HepG2 (cell line): ENCODE measurements around the gene DNLZ. TPM values are rescaled to one million over a fixed set of nuclear protein-coding genes. Genes with fewer than 3 reads are reported as not detected.

Source experiments
- ATAD3A ChIP-seq: sonication (generic); formaldehyde crosslinking; IDR thresholded peaks from 2 replicates; pipeline ENCODE4 v1.4.0; 2020; ENCODE audit warnings: missing genetic modification reagents
- HOXA9 ChIP-seq: sonication (generic); formaldehyde crosslinking; IDR thresholded peaks from 2 replicates; pipeline ENCODE4 v1.8.1; 2022; ENCODE audit warnings: missing genetic modification reagents, mild to moderate bottlenecking, moderate library complexity, borderline replicate concordance
- NR2F1 ChIP-seq, 2 experiments: fragments of 450-650 bp in 1 of 2; formaldehyde crosslinking in 1 of 2; IDR thresholded peaks; 2 replicates each; pipeline versions ENCODE4 v1.5.0 to v1.6.1; 2016 to 2020; ENCODE audit warnings: mild to moderate bottlenecking in 1 of 2, missing compliant biosample characterization in 1 of 2, missing genetic modification reagents in 1 of 2, moderate library complexity in 1 of 2
- NR2F6 ChIP-seq, 2 experiments: IDR thresholded peaks; 2 replicates each; pipeline ENCODE4 v1.6.1; 2016; ENCODE audit warnings: antibody characterized with exemption in 1 of 2, mild to moderate bottlenecking in 1 of 2
- TMF1 ChIP-seq: sonication (generic); formaldehyde crosslinking; IDR thresholded peaks from 2 replicates; pipeline ENCODE4 v1.8.1; 2022; ENCODE audit warnings: low read depth, missing genetic modification reagents
- ZFP90 ChIP-seq: sonication (generic); formaldehyde crosslinking; IDR thresholded peaks from 2 replicates; pipeline ENCODE4 v1.8.0; 2022; ENCODE audit warnings: missing genetic modification reagents, mild to moderate bottlenecking, inconsistent platforms, borderline replicate concordance
- ZFY ChIP-seq: sonication (generic); formaldehyde crosslinking; IDR thresholded peaks from 2 replicates; pipeline ENCODE4 v1.4.0; 2020; ENCODE audit warnings: missing genetic modification reagents
- ZNF562 ChIP-seq: sonication (generic); formaldehyde crosslinking; IDR thresholded peaks from 2 replicates; pipeline ENCODE4 v1.8.0; 2022; ENCODE audit warnings: missing genetic modification reagents, borderline replicate concordance
- polyA plus RNA-seq, 8 experiments: library from polyadenylated mRNA; depleted of rRNA in 3 of 8; stranded (reverse) in 7 of 8; unstranded in 1 of 8; fragments of >200 nt; fragmentation: Illumina TruSeq in 4 of 8; extraction: Trizol in 4 of 8; gene quantifications; 2 replicates each; pipeline versions ENCODE4 v1.2.1 to v1.2.3, GENCODE V29; 2011 to 2016; ENCODE audit warnings: low read depth in 4 of 8, missing spikeins in 1 of 8, mixed read lengths in 1 of 8; ENCODE audit not compliant: insufficient read depth in 1 of 8
- total RNA-seq, 5 experiments: library from RNA; depleted of rRNA; stranded (reverse); fragments of >200 nt; fragmentation: Illumina TruSeq; extraction: Trizol; gene quantifications; 2 replicates each; pipeline ENCODE4 v1.2.3, GENCODE V29; 2016; ENCODE audit warnings: low read depth in 1 of 5
- TF ChIP-seq, protein P1 (sequence below): sonication (generic); formaldehyde crosslinking; IDR thresholded peaks from 2 replicates; pipeline ENCODE4 v1.5.1; 2020; ENCODE audit warnings: mild to moderate bottlenecking, missing genetic modification reagents, borderline replicate concordance
- TF ChIP-seq, protein P2 (sequence below): sonication (generic); formaldehyde crosslinking; IDR thresholded peaks from 2 replicates; pipeline ENCODE4 v1.5.0; 2020; ENCODE audit warnings: mild to moderate bottlenecking, missing genetic modification reagents
- TF ChIP-seq, protein P3 (sequence below): sonication (generic); formaldehyde crosslinking; IDR thresholded peaks from 2 replicates; pipeline ENCODE4 v1.5.0; 2020; ENCODE audit warnings: mild to moderate bottlenecking, missing genetic modification reagents
- TF ChIP-seq, protein P4 (sequence below): sonication (generic); formaldehyde crosslinking; IDR thresholded peaks from 2 replicates; pipeline ENCODE4 v1.8.1; 2023; ENCODE audit warnings: mild to moderate bottlenecking, missing genetic modification reagents
- TF ChIP-seq, protein P5 (sequence below): IDR thresholded peaks from 2 replicates; pipeline ENCODE4 v1.6.1; 2018; ENCODE audit warnings: missing genetic modification reagents
- TF ChIP-seq, protein P6 (sequence below): sonication (generic); formaldehyde crosslinking; IDR thresholded peaks from 2 replicates; pipeline ENCODE4 v1.4.0; 2020; ENCODE audit warnings: missing genetic modification reagents, borderline replicate concordance

DNLZ gene
- total and polyA plus RNA-seq, 2 of the 13 experiments (the other 11 are each of a cell fraction or from before 2014, with no cell fraction given) = 3.4 to 8.0 TPM

DNA sequence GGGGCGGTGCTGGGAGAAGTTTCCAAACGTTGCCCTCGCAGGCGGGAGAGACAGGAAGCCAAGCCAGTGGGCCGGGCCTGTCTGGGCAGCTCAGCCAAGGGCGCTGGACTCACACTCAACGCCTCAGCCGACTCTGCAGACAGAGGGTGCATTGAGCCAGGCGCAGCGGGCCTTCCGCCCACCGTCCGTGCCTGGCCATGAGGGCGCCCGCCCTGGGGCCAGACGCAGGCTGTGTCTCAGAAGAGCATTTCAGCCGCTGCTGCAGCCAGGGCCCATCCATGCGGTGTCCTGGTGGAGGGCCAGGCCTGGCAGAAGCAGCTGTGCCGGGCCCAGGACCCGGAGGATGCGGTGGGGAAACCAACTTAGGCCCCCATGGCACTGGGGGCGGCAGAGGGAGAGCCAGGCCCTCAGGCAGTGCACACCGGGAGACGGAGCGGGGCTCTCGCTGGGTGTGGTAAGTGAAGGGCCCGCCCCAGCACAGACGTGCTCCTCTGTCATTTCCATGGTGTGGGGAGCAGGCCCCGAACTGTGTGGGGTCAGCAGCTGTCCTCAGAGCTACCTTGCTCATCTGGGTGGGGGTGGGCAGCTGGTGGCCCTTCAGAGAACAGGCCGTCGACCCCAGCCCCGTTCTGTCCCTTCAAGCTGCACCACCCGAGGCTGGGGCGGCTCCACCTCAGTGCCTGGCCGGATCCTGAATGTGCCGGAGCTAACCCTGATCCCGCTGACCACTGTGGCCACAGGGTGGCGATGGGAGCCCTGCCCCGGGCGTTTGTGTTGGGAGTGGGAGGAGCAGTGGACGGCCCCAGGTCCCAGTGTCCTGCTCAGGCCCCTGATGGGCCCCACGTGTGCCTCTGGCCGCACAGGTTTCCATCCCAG, 18.0 kb downstream of the DNLZ start (continued):
- TF ChIP-seq ZFY (CRISPR knock-in tag) (peak; percentile 69), ZNF562 (no peak), ZFP90 (no peak), ATAD3A (CRISPR knock-in tag) (no peak), NR2F6 (IDR thresholded peaks at IDR 0.05) (no peak), NR2F6 (CRISPR knock-in tag; IDR thresholded peaks at IDR 0.05) (0 out of 2 replicates have a peak, but pooled peaks have one; percentile 49), HOXA9 (CRISPR knock-in tag) (no peak), NR2F1 (CRISPR knock-in tag; IDR thresholded peaks at IDR 0.05) (no peak), TMF1 (CRISPR knock-in tag) (no peak)
- TF ChIP-seq, protein P1, sequence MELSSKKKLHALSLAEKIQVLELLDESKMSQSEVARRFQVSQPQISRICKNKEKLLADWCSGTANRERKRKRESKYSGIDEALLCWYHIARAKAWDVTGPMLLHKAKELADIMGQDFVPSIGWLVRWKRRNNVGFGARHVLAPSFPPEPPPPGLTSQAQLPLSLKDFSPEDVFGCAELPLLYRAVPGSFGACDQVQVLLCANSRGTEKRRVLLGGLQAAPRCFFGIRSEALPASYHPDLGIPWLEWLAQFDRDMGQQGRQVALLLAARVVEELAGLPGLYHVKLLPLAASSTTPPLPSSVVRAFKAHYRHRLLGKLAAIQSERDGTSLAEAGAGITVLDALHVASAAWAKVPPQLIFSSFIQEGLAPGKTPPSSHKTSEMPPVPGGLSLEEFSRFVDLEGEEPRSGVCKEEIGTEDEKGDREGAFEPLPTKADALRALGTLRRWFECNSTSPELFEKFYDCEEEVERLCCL (CRISPR knock-in tag) = peak; percentile 6; the same call in 1 of the 2 replicates
- TF ChIP-seq, protein P2, sequence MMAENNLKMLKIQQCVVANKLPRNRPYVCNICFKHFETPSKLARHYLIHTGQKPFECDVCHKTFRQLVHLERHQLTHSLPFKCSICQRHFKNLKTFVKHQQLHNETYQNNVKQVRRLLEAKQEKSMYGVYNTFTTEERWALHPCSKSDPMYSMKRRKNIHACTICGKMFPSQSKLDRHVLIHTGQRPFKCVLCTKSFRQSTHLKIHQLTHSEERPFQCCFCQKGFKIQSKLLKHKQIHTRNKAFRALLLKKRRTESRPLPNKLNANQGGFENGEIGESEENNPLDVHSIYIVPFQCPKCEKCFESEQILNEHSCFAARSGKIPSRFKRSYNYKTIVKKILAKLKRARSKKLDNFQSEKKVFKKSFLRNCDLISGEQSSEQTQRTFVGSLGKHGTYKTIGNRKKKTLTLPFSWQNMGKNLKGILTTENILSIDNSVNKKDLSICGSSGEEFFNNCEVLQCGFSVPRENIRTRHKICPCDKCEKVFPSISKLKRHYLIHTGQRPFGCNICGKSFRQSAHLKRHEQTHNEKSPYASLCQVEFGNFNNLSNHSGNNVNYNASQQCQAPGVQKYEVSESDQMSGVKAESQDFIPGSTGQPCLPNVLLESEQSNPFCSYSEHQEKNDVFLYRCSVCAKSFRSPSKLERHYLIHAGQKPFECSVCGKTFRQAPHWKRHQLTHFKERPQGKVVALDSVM (CRISPR knock-in tag) = no peak
- TF ChIP-seq, protein P3, sequence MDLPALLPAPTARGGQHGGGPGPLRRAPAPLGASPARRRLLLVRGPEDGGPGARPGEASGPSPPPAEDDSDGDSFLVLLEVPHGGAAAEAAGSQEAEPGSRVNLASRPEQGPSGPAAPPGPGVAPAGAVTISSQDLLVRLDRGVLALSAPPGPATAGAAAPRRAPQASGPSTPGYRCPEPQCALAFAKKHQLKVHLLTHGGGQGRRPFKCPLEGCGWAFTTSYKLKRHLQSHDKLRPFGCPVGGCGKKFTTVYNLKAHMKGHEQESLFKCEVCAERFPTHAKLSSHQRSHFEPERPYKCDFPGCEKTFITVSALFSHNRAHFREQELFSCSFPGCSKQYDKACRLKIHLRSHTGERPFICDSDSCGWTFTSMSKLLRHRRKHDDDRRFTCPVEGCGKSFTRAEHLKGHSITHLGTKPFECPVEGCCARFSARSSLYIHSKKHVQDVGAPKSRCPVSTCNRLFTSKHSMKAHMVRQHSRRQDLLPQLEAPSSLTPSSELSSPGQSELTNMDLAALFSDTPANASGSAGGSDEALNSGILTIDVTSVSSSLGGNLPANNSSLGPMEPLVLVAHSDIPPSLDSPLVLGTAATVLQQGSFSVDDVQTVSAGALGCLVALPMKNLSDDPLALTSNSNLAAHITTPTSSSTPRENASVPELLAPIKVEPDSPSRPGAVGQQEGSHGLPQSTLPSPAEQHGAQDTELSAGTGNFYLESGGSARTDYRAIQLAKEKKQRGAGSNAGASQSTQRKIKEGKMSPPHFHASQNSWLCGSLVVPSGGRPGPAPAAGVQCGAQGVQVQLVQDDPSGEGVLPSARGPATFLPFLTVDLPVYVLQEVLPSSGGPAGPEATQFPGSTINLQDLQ (CRISPR knock-in tag) = no peak
- TF ChIP-seq, protein P4, sequence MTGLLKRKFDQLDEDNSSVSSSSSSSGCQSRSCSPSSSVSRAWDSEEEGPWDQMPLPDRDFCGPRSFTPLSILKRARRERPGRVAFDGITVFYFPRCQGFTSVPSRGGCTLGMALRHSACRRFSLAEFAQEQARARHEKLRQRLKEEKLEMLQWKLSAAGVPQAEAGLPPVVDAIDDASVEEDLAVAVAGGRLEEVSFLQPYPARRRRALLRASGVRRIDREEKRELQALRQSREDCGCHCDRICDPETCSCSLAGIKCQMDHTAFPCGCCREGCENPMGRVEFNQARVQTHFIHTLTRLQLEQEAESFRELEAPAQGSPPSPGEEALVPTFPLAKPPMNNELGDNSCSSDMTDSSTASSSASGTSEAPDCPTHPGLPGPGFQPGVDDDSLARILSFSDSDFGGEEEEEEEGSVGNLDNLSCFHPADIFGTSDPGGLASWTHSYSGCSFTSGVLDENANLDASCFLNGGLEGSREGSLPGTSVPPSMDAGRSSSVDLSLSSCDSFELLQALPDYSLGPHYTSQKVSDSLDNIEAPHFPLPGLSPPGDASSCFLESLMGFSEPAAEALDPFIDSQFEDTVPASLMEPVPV (CRISPR knock-in tag) = no peak; the same call in 1 of the 2 replicates
- TF ChIP-seq, protein P5, sequence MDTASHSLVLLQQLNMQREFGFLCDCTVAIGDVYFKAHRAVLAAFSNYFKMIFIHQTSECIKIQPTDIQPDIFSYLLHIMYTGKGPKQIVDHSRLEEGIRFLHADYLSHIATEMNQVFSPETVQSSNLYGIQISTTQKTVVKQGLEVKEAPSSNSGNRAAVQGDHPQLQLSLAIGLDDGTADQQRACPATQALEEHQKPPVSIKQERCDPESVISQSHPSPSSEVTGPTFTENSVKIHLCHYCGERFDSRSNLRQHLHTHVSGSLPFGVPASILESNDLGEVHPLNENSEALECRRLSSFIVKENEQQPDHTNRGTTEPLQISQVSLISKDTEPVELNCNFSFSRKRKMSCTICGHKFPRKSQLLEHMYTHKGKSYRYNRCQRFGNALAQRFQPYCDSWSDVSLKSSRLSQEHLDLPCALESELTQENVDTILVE (CRISPR knock-in tag) = no peak
- TF ChIP-seq, protein P6, sequence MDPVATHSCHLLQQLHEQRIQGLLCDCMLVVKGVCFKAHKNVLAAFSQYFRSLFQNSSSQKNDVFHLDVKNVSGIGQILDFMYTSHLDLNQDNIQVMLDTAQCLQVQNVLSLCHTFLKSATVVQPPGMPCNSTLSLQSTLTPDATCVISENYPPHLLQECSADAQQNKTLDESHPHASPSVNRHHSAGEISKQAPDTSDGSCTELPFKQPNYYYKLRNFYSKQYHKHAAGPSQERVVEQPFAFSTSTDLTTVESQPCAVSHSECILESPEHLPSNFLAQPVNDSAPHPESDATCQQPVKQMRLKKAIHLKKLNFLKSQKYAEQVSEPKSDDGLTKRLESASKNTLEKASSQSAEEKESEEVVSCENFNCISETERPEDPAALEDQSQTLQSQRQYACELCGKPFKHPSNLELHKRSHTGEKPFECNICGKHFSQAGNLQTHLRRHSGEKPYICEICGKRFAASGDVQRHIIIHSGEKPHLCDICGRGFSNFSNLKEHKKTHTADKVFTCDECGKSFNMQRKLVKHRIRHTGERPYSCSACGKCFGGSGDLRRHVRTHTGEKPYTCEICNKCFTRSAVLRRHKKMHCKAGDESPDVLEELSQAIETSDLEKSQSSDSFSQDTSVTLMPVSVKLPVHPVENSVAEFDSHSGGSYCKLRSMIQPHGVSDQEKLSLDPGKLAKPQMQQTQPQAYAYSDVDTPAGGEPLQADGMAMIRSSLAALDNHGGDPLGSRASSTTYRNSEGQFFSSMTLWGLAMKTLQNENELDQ (CRISPR knock-in tag) = no peak
